Measurements from ENCODE around the gene CSNK1E. TPM values are rescaled to one million over a fixed set of nuclear protein-coding genes. Genes with fewer than 3 reads are reported as not detected.

Gene CSNK1E
- total and polyA plus RNA-seq, 9 of the 15 experiments (the other 6 are each of a cell fraction or from before 2014, with no cell fraction given): 2.7 to 70.0 (median 41.3) TPM

DNA sequence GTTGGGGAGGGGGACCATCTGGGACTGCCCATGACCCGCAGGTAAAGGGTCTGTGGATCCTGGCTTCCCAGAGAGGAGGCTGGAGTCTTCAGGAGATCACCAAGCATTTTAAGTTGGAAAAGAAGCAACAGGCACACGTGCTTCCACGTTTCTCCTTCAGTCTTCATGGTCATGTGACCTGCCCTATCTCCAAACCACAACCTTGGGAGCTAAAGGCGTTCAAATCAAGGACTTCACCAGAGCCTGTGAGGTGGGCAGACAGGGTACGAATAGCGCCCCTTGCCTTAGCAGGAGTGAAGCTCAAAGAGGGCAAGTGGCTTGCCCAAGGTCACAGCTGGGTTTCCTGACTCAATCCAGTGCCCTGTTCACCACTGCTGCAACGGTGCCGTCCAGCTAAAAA is 51.1 kb downstream of the CSNK1E start (continued):
- TF ChIP-seq BCLAF1 (IDR thresholded peaks at IDR 0.05; ENCODE audit: borderline replicate concordance in 1 of 2, control insufficient read depth in 1 of 2, low read depth in 2 of 2, low read length in 1 of 2): no peak
- no peak for TF ChIP-seq ZNF75A (CRISPR knock-in tag; IDR thresholded peaks at IDR 0.05)
- 0 out of 2 replicates have a peak, but pooled peaks have one; percentile 56 for TF ChIP-seq HDAC8 (tag; IDR thresholded peaks at IDR 0.05)
- peak; percentile 73 for TF ChIP-seq CBFA2T2 (conservative IDR thresholded peaks at IDR 0.05)
- TF ChIP-seq, protein P1, sequence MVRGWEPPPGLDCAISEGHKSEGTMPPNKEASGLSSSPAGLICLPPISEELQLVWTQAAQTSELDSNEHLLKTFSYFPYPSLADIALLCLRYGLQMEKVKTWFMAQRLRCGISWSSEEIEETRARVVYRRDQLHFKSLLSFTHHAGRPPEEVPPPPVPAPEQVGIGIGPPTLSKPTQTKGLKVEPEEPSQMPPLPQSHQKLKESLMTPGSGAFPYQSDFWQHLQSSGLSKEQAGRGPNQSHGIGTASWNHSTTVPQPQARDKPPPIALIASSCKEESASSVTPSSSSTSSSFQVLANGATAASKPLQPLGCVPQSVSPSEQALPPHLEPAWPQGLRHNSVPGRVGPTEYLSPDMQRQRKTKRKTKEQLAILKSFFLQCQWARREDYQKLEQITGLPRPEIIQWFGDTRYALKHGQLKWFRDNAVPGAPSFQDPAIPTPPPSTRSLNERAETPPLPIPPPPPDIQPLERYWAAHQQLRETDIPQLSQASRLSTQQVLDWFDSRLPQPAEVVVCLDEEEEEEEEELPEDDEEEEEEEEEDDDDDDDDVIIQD (CRISPR knock-in tag; IDR thresholded peaks at IDR 0.05): no peak
- TF ChIP-seq RBM14 (IDR thresholded peaks at IDR 0.05; ENCODE audit: borderline replicate concordance, insufficient read depth, low read depth, low read length): no peak
- no peak for TF ChIP-seq SMARCA5 (IDR thresholded peaks at IDR 0.05)
- TF ChIP-seq CREB3L1 (IDR thresholded peaks at IDR 0.05; ENCODE audit: borderline replicate concordance, low read depth): peak; percentile 41; the same call in 1 of the 2 replicates
- no peak for TF ChIP-seq ASH1L (IDR thresholded peaks at IDR 0.05; ENCODE audit: borderline replicate concordance, low read depth, partially characterized antibody)
- no peak for TF ChIP-seq BACH1 (tag; IDR thresholded peaks at IDR 0.05)
- no peak for TF ChIP-seq KAT7 (CRISPR knock-in tag; IDR thresholded peaks at IDR 0.05; ENCODE audit: borderline replicate concordance)
- TF ChIP-seq SIN3B (IDR thresholded peaks at IDR 0.05; ENCODE audit: low read depth): no peak
- no peak for TF ChIP-seq CSDE1 (IDR thresholded peaks at IDR 0.05)
- no peak for TF ChIP-seq SREBF1 (IDR thresholded peaks at IDR 0.05; ENCODE audit: borderline replicate concordance, low read depth, low read length)
- TF ChIP-seq ZNF696 (CRISPR knock-in tag; conservative IDR thresholded peaks at IDR 0.05): no peak
- TF ChIP-seq MTA1 (IDR thresholded peaks at IDR 0.05; ENCODE audit: borderline replicate concordance): no peak
- no peak for TF ChIP-seq KLF1 (tag; IDR thresholded peaks at IDR 0.05)
- no peak for TF ChIP-seq SRSF7 (optimal IDR thresholded peaks at IDR 0.05; ENCODE audit: low read depth, low read length)
- peak; percentile 71; the same call in 1 of the 2 replicates for TF ChIP-seq MYC (IDR thresholded peaks at IDR 0.05; ENCODE audit: low read depth, low read length)
- TF ChIP-seq MYC (CRISPR knock-in tag; IDR thresholded peaks at IDR 0.05; ENCODE audit: borderline replicate concordance, low read depth): no peak
- no peak for TF ChIP-seq ZNF76 (CRISPR knock-in tag; IDR thresholded peaks at IDR 0.05; ENCODE audit: borderline replicate concordance)
- TF ChIP-seq CREB1 (IDR thresholded peaks at IDR 0.05): no peak
- TF ChIP-seq CREB1 (CRISPR knock-in tag; IDR thresholded peaks at IDR 0.05): peak; percentile 30; the same call in 1 of the 2 replicates
- no peak for TF ChIP-seq OTX1 (CRISPR knock-in tag; IDR thresholded peaks at IDR 0.05)
- no peak for TF ChIP-seq ZNF324 (CRISPR knock-in tag; IDR thresholded peaks at IDR 0.05)
- TF ChIP-seq IFI16 (CRISPR knock-in tag; IDR thresholded peaks at IDR 0.05): no peak
